Measurements from ENCODE around the gene AGER. TPM values are rescaled to one million over a fixed set of nuclear protein-coding genes. Genes with fewer than 3 reads are reported as not detected.
"Not testable (repeated sequence)": the region's sequence is repeated elsewhere in the genome, so short reads cannot be mapped to it uniquely, and the experiment has no call there.

The AGER gene
- polyA plus RNA-seq, 4 donors: 3.0 to 12.1 (median 9.2) TPM

- Histone ChIP-seq H3K4me1 (ENCODE audit: control insufficient read depth in 3 of 3, insufficient read depth in 2 of 3, low read depth in 1 of 3, low read length in 2 of 3) (peaks cover 0 to 28% (median 0%) of the 10 kb centered on the region in 3 donors), H3K27ac (ENCODE audit: low read depth in 1 of 3, low read length in 2 of 3) (no peak overlapping the region), H3K36me3 (ENCODE audit: control insufficient read depth in 3 of 3, insufficient read depth in 2 of 3, low read depth in 1 of 3, low read length in 3 of 3) (peaks cover 0 to 5% (median 0%) of the 10 kb centered on the region in 3 donors), H3K4me3 (ENCODE audit: low read depth in 1 of 3, low read length in 3 of 3) (peak overlapping the region in 1 of 3 donors; percentile 70), H3K9me3 (ENCODE audit: control insufficient read depth in 2 of 2, insufficient read depth in 1 of 2, low read depth in 1 of 2, low read length in 1 of 2) (no peaks in the 10 kb centered on the region), H3K27me3 (ENCODE audit: control insufficient read depth in 3 of 3, insufficient read depth in 3 of 3, low read length in 3 of 3) (peaks cover 0 to 19% (median 2%) of the 10 kb centered on the region in 3 donors)
- FAIRE-seq: no peak
- DNase-seq: no peak
- 83 to 92% (median 89%) methylated on average over 4 of the region's 4 CpGs for WGBS, 3 donors
Observed at GRCh38 chr6:32147401-32148132, 36.5 kb downstream of the AGER start.

DNA sequence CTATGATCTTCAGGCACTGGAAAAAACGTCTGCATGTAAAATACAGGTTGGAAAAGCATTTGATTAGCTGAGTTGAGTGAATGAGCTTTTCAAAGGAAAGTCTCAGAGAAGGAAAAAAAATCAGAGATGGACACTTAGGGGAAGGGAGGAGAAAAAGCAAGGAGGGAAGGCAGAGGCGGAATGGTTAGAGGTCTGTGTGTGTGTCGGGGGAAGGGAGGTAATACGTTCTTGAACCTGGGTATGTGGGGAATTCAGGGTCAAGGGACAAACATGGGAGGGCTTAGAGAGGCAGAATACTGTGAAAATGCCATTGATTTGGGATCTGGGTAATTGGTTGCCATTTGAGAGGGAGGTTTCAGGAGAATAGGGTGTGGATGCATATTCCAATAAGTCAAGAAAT is 37.4 kb downstream of the AGER start:
- 57 to 66% (median 66%) methylated on average over 4 of the region's 4 CpGs for WGBS, 3 donors
- H3K27ac ChIP-seq (ENCODE audit: low read depth in 1 of 3, low read length in 2 of 3): no peak overlapping the region
- no peak for FAIRE-seq

GRCh38 chr6:32146287-32146686 is 37.8 kb downstream of the AGER start:
- Histone ChIP-seq H3K9me3 (ENCODE audit: control insufficient read depth in 2 of 2, insufficient read depth in 1 of 2, low read depth in 1 of 2, low read length in 1 of 2) (no peaks in the 10 kb centered on the region), H3K36me3 (ENCODE audit: control insufficient read depth in 3 of 3, insufficient read depth in 2 of 3, low read depth in 1 of 3, low read length in 3 of 3) (peaks cover 0 to 5% (median 0%) of the 10 kb centered on the region in 3 donors), H3K4me3 (ENCODE audit: low read depth in 1 of 3, low read length in 3 of 3) (no peak overlapping the region), H3K27me3 (ENCODE audit: control insufficient read depth in 3 of 3, insufficient read depth in 3 of 3, low read length in 3 of 3) (peaks cover 0 to 19% (median 2%) of the 10 kb centered on the region in 3 donors), H3K27ac (ENCODE audit: low read depth in 1 of 3, low read length in 2 of 3) (no peak overlapping the region), H3K4me1 (ENCODE audit: control insufficient read depth in 3 of 3, insufficient read depth in 2 of 3, low read depth in 1 of 3, low read length in 2 of 3) (peaks cover 0 to 29% (median 0%) of the 10 kb centered on the region in 3 donors)
- 83 to 86% (median 85%) methylated on average over 1 of the region's 1 CpG for WGBS, 3 donors
- DNase-seq (peak in 1 of 2 donors; percentile 26), FAIRE-seq (no peak)

More for the DNA sequence above, 37.4 kb downstream of the AGER start:
- H3K9me3 ChIP-seq (ENCODE audit: control insufficient read depth in 2 of 2, insufficient read depth in 1 of 2, low read depth in 1 of 2, low read length in 1 of 2): no peaks in the 10 kb centered on the region
- peaks cover 0 to 5% (median 0%) of the 10 kb centered on the region in 3 donors for H3K36me3 ChIP-seq (ENCODE audit: control insufficient read depth in 3 of 3, insufficient read depth in 2 of 3, low read depth in 1 of 3, low read length in 3 of 3)
- peaks cover 0 to 30% (median 0%) of the 10 kb centered on the region in 3 donors for H3K4me1 ChIP-seq (ENCODE audit: control insufficient read depth in 3 of 3, insufficient read depth in 2 of 3, low read depth in 1 of 3, low read length in 2 of 3)
- no peak for DNase-seq
- H3K27me3 ChIP-seq (ENCODE audit: control insufficient read depth in 3 of 3, insufficient read depth in 3 of 3, low read length in 3 of 3): peaks cover 0 to 19% (median 2%) of the 10 kb centered on the region in 3 donors
- H3K4me3 ChIP-seq (ENCODE audit: low read depth in 1 of 3, low read length in 3 of 3): no peak overlapping the region

DNA sequence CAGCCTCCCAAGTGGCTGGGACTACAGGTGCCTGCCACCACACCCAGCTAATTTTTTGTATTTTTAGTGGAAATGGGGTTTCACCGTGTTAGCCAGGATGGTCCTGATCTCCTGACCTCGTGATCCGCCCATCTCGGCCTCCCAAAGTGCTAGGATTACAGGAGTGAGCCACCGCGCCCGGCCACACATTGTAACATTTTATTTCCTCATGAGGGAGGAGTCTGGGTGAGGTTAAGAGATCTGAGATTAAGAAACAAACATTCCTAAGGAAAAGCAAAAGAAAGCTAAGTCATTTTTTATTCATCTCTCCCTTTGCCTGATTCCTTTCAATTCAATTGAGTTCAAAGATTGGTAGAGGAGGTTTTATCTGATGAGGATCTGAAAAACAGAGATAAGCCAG is 39.8 kb downstream of the AGER start:
- DNase-seq: peak; percentile 49 to 63

GRCh38 chr6:32140420-32141046 is 43.5 kb downstream of the AGER start:
- FAIRE-seq: no peak

More for the DNA sequence above, 39.8 kb downstream of the AGER start:
- not testable (repeated sequence) for FAIRE-seq; H3K27ac ChIP-seq (ENCODE audit: low read depth in 1 of 3, low read length in 2 of 3); H3K36me3 ChIP-seq (ENCODE audit: control insufficient read depth in 3 of 3, insufficient read depth in 2 of 3, low read depth in 1 of 3, low read length in 3 of 3); H3K4me3 ChIP-seq (ENCODE audit: low read depth in 1 of 3, low read length in 3 of 3); H3K9me3 ChIP-seq (ENCODE audit: control insufficient read depth in 2 of 2, insufficient read depth in 1 of 2, low read depth in 1 of 2, low read length in 1 of 2)
- Histone ChIP-seq H3K27me3 (ENCODE audit: control insufficient read depth in 3 of 3, insufficient read depth in 3 of 3, low read length in 3 of 3) (peaks cover 0 to 12% (median 0%) of the 10 kb centered on the region in 3 donors), H3K4me1 (ENCODE audit: control insufficient read depth in 3 of 3, insufficient read depth in 2 of 3, low read depth in 1 of 3, low read length in 2 of 3) (peaks cover 0 to 34% (median 0%) of the 10 kb centered on the region in 3 donors)
- 20 to 69% (median 44%) methylated on average over 7 of the region's 7 CpGs for WGBS, 3 donors

DNA sequence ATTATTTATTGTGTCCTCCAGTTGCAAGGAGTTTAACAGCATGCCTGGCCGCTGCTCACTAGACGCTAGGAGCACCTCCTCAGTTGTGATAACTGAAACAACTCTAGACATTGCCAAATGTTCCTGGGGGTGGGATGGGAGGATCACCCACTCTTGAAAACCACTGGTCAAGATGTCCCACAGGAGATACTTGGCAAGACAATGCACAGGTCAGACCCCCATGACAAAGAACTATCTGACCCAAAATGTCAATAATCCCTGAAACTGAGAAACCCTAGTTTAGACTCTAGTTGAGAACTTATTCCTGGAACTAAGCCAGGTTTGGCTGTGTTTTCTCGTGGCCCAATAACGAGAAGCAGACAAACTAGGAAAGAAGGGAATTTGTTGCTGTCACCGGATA is 44.5 kb downstream of the AGER start:
- WGBS, 3 donors: 67 to 84% (median 84%) methylated on average over 5 of the region's 5 CpGs
- FAIRE-seq (no peak), DNase-seq (no peak)
- Histone ChIP-seq H3K27me3 (ENCODE audit: control insufficient read depth in 3 of 3, insufficient read depth in 3 of 3, low read length in 3 of 3) (no peaks in the 10 kb centered on the region), H3K4me1 (ENCODE audit: control insufficient read depth in 3 of 3, insufficient read depth in 2 of 3, low read depth in 1 of 3, low read length in 2 of 3) (peaks cover 0 to 23% (median 0%) of the 10 kb centered on the region in 3 donors), H3K9me3 (ENCODE audit: control insufficient read depth in 2 of 2, insufficient read depth in 1 of 2, low read depth in 1 of 2, low read length in 1 of 2) (no peaks in the 10 kb centered on the region), H3K4me3 (ENCODE audit: low read depth in 1 of 3, low read length in 3 of 3) (no peak overlapping the region), H3K36me3 (ENCODE audit: control insufficient read depth in 3 of 3, insufficient read depth in 2 of 3, low read depth in 1 of 3, low read length in 3 of 3) (no peaks in the 10 kb centered on the region), H3K27ac (ENCODE audit: low read depth in 1 of 3, low read length in 2 of 3) (no peak overlapping the region)

More at GRCh38 chr6:32140420-32141046, 43.5 kb downstream of the AGER start:
- no peak overlapping the region for H3K4me3 ChIP-seq (ENCODE audit: low read depth in 1 of 3, low read length in 3 of 3)
- no peaks in the 10 kb centered on the region for H3K9me3 ChIP-seq (ENCODE audit: control insufficient read depth in 2 of 2, insufficient read depth in 1 of 2, low read depth in 1 of 2, low read length in 1 of 2)
- peaks cover 0 to under 1% (median 0%) of the 10 kb centered on the region in 3 donors for H3K27me3 ChIP-seq (ENCODE audit: control insufficient read depth in 3 of 3, insufficient read depth in 3 of 3, low read length in 3 of 3)
- H3K27ac ChIP-seq (ENCODE audit: low read depth in 1 of 3, low read length in 2 of 3): peak overlapping the region in 1 of 3 donors; percentile 36
- WGBS, 3 donors: 20 to 54% (median 42%) methylated on average over 5 of the region's 5 CpGs
- DNase-seq: peak in 1 of 2 donors; percentile 21
- no peaks in the 10 kb centered on the region for H3K36me3 ChIP-seq (ENCODE audit: control insufficient read depth in 3 of 3, insufficient read depth in 2 of 3, low read depth in 1 of 3, low read length in 3 of 3)
- H3K4me1 ChIP-seq (ENCODE audit: control insufficient read depth in 3 of 3, insufficient read depth in 2 of 3, low read depth in 1 of 3, low read length in 2 of 3): peaks cover 0 to 23% (median 0%) of the 10 kb centered on the region in 3 donors

GRCh38 chr6:32137454-32137853 is 46.6 kb downstream of the AGER start:
- Histone ChIP-seq H3K27ac (ENCODE audit: low read depth in 1 of 3, low read length in 2 of 3) (no peak overlapping the region), H3K4me3 (ENCODE audit: low read depth in 1 of 3, low read length in 3 of 3) (no peak overlapping the region), H3K27me3 (ENCODE audit: control insufficient read depth in 3 of 3, insufficient read depth in 3 of 3, low read length in 3 of 3) (no peaks in the 10 kb centered on the region), H3K9me3 (ENCODE audit: control insufficient read depth in 2 of 2, insufficient read depth in 1 of 2, low read depth in 1 of 2, low read length in 1 of 2) (no peaks in the 10 kb centered on the region), H3K36me3 (ENCODE audit: control insufficient read depth in 3 of 3, insufficient read depth in 2 of 3, low read depth in 1 of 3, low read length in 3 of 3) (no peaks in the 10 kb centered on the region), H3K4me1 (ENCODE audit: control insufficient read depth in 3 of 3, insufficient read depth in 2 of 3, low read depth in 1 of 3, low read length in 2 of 3) (peaks cover 0 to 18% (median 0%) of the 10 kb centered on the region in 3 donors)
- DNase-seq (no peak), FAIRE-seq (no peak)

GRCh38 chr6:32133786-32134185 is 50.3 kb downstream of the AGER start:
- Histone ChIP-seq H3K4me3 (ENCODE audit: low read depth in 1 of 3, low read length in 3 of 3) (no peak overlapping the region), H3K9me3 (ENCODE audit: control insufficient read depth in 2 of 2, insufficient read depth in 1 of 2, low read depth in 1 of 2, low read length in 1 of 2) (peaks cover 0 to 4% of the 10 kb centered on the region in 2 donors), H3K36me3 (ENCODE audit: control insufficient read depth in 3 of 3, insufficient read depth in 2 of 3, low read depth in 1 of 3, low read length in 3 of 3) (no peaks in the 10 kb centered on the region), H3K27ac (ENCODE audit: low read depth in 1 of 3, low read length in 2 of 3) (no peak overlapping the region), H3K4me1 (ENCODE audit: control insufficient read depth in 3 of 3, insufficient read depth in 2 of 3, low read depth in 1 of 3, low read length in 2 of 3) (peaks cover 7 to 8% (median 7%) of the 10 kb centered on the region in 3 donors), H3K27me3 (ENCODE audit: control insufficient read depth in 3 of 3, insufficient read depth in 3 of 3, low read length in 3 of 3) (no peaks in the 10 kb centered on the region)
- no peak for DNase-seq
- 82 to 83% (median 83%) methylated on average over 4 of the region's 4 CpGs for WGBS, 3 donors
- no peak for FAIRE-seq

All from small intestine (tissue), 7 donors.